ENCODE results near the gene MTA1. TPM values are rescaled to one million over a fixed set of nuclear protein-coding genes. Genes with fewer than 3 reads are reported as not detected.

Gene MTA1
- total RNA-seq, 6 donors from 2014 or later, result 64.8 to 315 (median 94.9) TPM

DNA sequence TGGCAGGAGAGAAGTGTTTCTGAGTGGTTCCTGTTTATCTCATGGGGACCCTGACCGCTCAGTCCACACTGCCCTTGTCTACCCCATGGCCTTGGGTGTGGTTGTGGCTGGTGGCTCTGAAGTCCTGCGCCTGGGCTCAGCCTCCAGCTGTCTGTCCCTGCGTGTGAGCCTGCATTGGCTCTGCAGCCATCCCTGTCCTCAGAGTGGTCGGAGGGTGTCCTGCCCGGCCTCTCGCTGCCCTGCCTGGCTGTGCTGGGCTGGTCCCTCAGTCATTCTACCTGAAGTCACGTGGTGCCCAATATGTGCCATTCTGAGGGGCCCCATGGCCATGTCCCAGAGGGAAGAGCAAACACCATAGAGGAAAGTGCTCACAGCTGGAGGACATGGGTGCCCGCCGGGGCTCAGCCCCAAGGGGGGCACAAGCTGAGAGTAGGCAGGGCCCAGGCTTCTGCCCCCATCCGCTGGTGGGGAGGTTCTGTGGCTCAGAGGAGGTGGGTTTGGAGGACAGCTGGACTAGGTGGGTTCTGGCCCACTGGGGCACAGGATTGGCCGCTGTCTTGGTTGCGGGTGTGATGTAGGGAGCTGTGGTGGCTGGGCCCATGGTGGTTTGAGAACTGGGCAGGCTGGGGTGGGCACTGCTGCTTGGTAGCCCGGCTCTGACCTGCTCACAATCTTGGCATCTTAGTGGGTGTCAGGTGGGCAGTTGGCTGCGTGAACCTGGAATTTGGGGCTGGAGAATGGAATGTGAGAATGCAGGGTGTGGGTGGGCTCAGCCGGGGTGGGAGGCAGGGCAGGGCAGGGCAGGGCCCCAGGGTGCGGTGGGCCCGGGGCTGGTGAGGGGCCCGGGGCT is 83.0 kb downstream of the MTA1 start:
- no peak for TF ChIP-seq POLR2A (IDR thresholded peaks at IDR 0.05)
- no peak for TF ChIP-seq POLR2AphosphoS5 (IDR thresholded peaks at IDR 0.05)
- no peak for TF ChIP-seq CTCF (IDR thresholded peaks at IDR 0.05)
- no peak for TF ChIP-seq EP300 (IDR thresholded peaks at IDR 0.05)
- 77 to 82% methylated on average over 11 to 18 of the region's 18 CpGs for WGBS, 2 donors
- no peaks in the 10 kb centered on the region for H3K9me3 ChIP-seq
- DNase-seq, result peak; percentile 10 to 62
- no peak for ATAC-seq (ENCODE audit: low FRiP score in 2 of 2)
- H3K27ac ChIP-seq, result no peak overlapping the region
- H3K4me1 ChIP-seq, result no peaks in the 10 kb centered on the region
- peaks cover 0 to 5% (median 2%) of the 10 kb centered on the region in 4 donors for H3K36me3 ChIP-seq
- H3K4me3 ChIP-seq, result no peak overlapping the region
- no peaks in the 10 kb centered on the region for H3K27me3 ChIP-seq

GRCh38 chr14:105503296-105503640 is 83.6 kb downstream of the MTA1 start:
- Histone ChIP-seq H3K4me1 (no peaks in the 10 kb centered on the region), H3K4me3 (no peak overlapping the region), H3K27ac (no peak overlapping the region), H3K9me3 (no peaks in the 10 kb centered on the region), H3K27me3 (no peaks in the 10 kb centered on the region), H3K36me3 (peaks cover 0 to 5% (median 1%) of the 10 kb centered on the region in 4 donors)
- ATAC-seq (ENCODE audit: low FRiP score in 2 of 2), result no peak
- DNase-seq, result peak in 1 of 2 donors; percentile 6
- TF ChIP-seq POLR2AphosphoS5 (IDR thresholded peaks at IDR 0.05) (no peak), EP300 (IDR thresholded peaks at IDR 0.05) (no peak), CTCF (IDR thresholded peaks at IDR 0.05) (no peak), POLR2A (IDR thresholded peaks at IDR 0.05) (no peak)
- WGBS, 2 donors, result 89 to 91% methylated on average over 7 of the region's 7 CpGs

GRCh38 chr14:105503935-105504692 is 84.5 kb downstream of the MTA1 start:
- peak; percentile 15 to 81 for DNase-seq
- H3K27ac ChIP-seq, result no peak overlapping the region
- 71 to 81% methylated on average over 25 to 29 of the region's 29 CpGs for WGBS, 2 donors
- H3K4me1 ChIP-seq, result no peaks in the 10 kb centered on the region
- no peaks in the 10 kb centered on the region for H3K27me3 ChIP-seq
- H3K4me3 ChIP-seq, result no peak overlapping the region
- TF ChIP-seq POLR2AphosphoS5 (IDR thresholded peaks at IDR 0.05) (no peak), EP300 (IDR thresholded peaks at IDR 0.05) (no peak), POLR2A (IDR thresholded peaks at IDR 0.05) (no peak), CTCF (IDR thresholded peaks at IDR 0.05) (no peak)
- no peaks in the 10 kb centered on the region for H3K36me3 ChIP-seq
- peak in 1 of 2 donors; percentile 2 for ATAC-seq (ENCODE audit: low FRiP score in 2 of 2)
- H3K9me3 ChIP-seq, result no peaks in the 10 kb centered on the region

DNA sequence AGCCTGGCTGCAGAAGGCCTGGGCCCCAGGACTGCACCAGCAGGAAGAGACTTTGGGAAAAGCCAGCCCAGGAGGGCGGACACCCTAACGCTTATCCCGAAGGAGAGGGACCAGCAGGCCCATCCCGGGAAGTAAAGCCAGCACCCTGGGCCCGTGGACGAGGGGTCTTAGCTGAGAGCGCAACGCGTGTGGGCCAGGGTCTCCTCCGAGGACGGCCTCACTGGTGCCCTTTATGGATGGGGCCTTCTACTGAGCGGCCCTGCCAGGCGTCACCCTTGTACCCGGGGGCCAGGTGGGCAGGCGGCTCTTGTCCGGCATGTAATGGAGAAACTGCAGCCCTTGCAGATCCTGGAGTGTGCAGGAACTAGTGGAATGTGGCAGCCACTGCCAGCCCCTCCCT is 85.5 kb downstream of the MTA1 start:
- DNase-seq, result peak; percentile 18 to 61
- Histone ChIP-seq H3K27me3 (no peaks in the 10 kb centered on the region), H3K9me3 (no peaks in the 10 kb centered on the region), H3K27ac (no peak overlapping the region), H3K36me3 (no peaks in the 10 kb centered on the region), H3K4me1 (no peaks in the 10 kb centered on the region), H3K4me3 (no peak overlapping the region)
- TF ChIP-seq POLR2A (IDR thresholded peaks at IDR 0.05), result no peak
- 86 to 87% methylated on average over 12 of the region's 16 CpGs for WGBS, 2 donors
- peak in 1 of 2 donors; percentile 0 for ATAC-seq (ENCODE audit: low FRiP score in 2 of 2)

DNA sequence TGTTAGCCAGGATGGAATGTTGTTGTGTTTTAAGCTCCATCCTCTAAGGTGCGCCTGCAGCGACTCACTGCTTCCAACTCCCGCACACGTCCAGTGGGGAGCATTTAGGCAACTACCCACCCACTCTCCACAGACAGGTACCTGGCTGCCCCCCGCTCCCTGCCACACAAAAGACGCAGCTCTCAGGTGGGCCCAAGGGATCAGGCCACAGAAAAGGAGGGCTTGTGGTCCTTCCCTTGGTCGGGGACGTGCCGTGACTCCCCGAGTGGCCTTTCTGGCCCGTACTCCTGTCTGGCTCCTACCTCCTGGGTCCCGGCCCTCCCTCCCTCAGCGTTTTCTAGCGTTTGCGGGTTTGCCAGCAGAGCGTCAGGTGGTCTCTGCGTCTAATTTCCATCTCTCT is 87.6 kb downstream of the MTA1 start:
- H3K4me1 ChIP-seq, result no peaks in the 10 kb centered on the region
- H3K36me3 ChIP-seq, result no peaks in the 10 kb centered on the region
- H3K4me3 ChIP-seq, result no peak overlapping the region
- H3K27ac ChIP-seq, result no peak overlapping the region
- H3K27me3 ChIP-seq, result no peaks in the 10 kb centered on the region
- TF ChIP-seq POLR2A (IDR thresholded peaks at IDR 0.05), result no peak
- no peak for TF ChIP-seq CTCF (IDR thresholded peaks at IDR 0.05)
- no peak for TF ChIP-seq EP300 (IDR thresholded peaks at IDR 0.05)
- no peak for TF ChIP-seq POLR2AphosphoS5 (IDR thresholded peaks at IDR 0.05)
- 59 to 61% methylated on average over 15 to 17 of the region's 17 CpGs for WGBS, 2 donors
- no peak for ATAC-seq (ENCODE audit: low FRiP score in 2 of 2)
- no peaks in the 10 kb centered on the region for H3K9me3 ChIP-seq
- peak in 1 of 2 donors; percentile 10 for DNase-seq

All from upper lobe of left lung (tissue), 6 donors.